ENCODE results near the gene CRB1. TPM values are rescaled to one million over a fixed set of nuclear protein-coding genes. Genes with fewer than 3 reads are reported as not detected.

Gene CRB1
- total and polyA plus RNA-seq, 8 donors, result 0.09 to 0.31 (median 0.26) TPM

DNA sequence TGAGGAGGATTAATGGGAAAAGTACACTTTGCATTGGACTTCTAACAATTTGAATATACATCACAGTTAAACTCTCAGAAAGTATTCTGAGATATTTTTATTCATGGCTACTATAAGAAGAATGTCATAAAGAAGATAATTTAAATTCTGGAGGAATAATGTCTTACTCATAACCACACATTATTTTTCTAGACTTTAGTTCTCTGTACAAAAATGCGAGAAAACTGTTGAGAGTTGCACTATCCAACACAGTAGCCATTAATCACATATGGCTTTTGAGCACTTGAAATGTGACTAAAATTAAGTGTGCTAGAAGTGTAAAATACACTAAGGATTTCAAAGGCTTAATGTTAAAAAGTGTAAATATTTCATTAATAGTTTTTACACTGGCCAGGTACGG, 53.8 kb downstream of the CRB1 start:
- Histone ChIP-seq H3K4me1 (no peaks in the 10 kb centered on the region), H3K4me3 (no peak overlapping the region), H3K36me3 (no peaks in the 10 kb centered on the region), H3K9me3 (no peaks in the 10 kb centered on the region), H3K27me3 (no peaks in the 10 kb centered on the region), H3K27ac (no peak overlapping the region)
- no peak for ATAC-seq
- DNase-seq, result no peak
- TF ChIP-seq, protein P1, sequence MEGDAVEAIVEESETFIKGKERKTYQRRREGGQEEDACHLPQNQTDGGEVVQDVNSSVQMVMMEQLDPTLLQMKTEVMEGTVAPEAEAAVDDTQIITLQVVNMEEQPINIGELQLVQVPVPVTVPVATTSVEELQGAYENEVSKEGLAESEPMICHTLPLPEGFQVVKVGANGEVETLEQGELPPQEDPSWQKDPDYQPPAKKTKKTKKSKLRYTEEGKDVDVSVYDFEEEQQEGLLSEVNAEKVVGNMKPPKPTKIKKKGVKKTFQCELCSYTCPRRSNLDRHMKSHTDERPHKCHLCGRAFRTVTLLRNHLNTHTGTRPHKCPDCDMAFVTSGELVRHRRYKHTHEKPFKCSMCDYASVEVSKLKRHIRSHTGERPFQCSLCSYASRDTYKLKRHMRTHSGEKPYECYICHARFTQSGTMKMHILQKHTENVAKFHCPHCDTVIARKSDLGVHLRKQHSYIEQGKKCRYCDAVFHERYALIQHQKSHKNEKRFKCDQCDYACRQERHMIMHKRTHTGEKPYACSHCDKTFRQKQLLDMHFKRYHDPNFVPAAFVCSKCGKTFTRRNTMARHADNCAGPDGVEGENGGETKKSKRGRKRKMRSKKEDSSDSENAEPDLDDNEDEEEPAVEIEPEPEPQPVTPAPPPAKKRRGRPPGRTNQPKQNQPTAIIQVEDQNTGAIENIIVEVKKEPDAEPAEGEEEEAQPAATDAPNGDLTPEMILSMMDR (IDR thresholded peaks at IDR 0.05), result no peak
- intact Hi-C loops (cut with DNase I), result no loop called here

DNA sequence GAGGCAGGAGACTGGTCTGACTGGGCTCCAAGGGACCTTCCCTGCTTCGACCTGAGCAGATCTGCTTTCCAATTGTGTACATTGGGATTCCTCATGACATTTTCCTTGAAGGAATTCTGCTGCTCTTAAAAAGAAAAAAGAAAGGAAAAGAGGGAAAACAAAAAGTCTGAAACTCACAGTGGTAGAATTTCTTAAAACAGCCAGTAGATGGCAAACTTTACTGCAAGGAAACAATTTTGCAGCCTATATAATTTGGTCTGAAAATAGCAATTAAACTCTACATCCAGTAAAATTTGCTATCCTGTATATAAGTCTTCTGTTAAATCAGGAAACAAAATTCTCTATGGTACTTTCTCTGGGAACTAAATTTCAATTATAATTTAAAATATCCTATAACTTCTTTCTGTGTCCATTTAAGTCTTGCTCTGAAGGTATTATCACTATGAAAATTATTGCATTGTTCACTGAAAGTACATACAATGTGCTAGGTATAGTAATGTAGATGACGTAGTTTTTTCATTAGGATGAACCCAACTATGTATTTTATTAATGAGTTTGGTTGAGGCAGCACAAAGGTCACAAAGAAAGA, 59.8 kb downstream of the CRB1 start:
- TF ChIP-seq, protein P1 (IDR thresholded peaks at IDR 0.05), result peak in 1 of 2 donors; percentile 46
- intact Hi-C loops (cut with DNase I), result no loop called here
- Histone ChIP-seq H3K36me3 (no peaks in the 10 kb centered on the region), H3K9me3 (no peaks in the 10 kb centered on the region), H3K4me1 (no peaks in the 10 kb centered on the region), H3K4me3 (no peak overlapping the region), H3K27ac (no peak overlapping the region), H3K27me3 (no peaks in the 10 kb centered on the region)
- ATAC-seq (no peak), DNase-seq (peak in 1 of 4 donors; percentile 8)

DNA sequence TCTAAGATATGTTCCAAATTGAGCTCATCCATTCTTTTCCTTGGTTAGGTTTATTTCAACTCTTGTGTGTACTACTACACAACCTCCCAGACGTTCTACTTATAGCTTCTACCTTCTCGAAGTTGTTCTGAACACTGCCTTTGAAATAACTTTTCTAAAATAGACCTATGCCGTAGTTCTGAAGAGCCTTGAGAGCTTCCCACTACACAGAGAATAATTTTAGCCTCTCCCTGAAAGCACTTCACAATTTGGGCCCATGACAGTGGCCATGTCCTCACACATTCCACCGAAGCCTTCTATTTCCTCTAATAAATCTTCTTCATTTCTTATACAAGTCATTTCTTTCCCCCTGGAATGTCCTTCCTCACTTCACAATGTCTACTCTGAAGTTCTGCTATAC, 62.2 kb downstream of the CRB1 start:
- H3K9me3 ChIP-seq, result no peaks in the 10 kb centered on the region
- intact Hi-C loops (cut with DNase I), result no loop called here
- no peaks in the 10 kb centered on the region for H3K4me1 ChIP-seq
- ATAC-seq (no peak), DNase-seq (no peak)
- TF ChIP-seq, protein P1 (IDR thresholded peaks at IDR 0.05), result no peak
- H3K27me3 ChIP-seq, result no peaks in the 10 kb centered on the region
- H3K36me3 ChIP-seq, result no peaks in the 10 kb centered on the region
- no peak overlapping the region for H3K27ac ChIP-seq
- H3K4me3 ChIP-seq, result no peak overlapping the region

DNA sequence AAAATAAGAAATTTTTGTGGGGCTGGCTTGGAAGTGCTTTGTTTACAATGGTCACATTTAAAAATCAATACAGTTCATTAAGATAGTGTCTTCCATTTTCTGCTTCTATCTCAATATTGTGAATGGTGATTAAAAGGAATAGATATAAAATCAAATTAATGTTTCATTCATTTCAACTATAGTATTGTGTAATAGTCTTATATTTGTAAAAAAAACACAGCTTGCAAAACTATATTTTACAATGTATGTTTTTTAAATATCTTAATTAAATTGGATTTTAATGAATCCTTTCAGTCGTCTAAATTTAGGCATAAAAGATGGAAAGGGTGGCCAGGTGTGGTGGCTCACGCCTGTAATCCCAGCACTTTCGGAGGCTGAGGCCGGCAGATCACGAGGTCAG, 63.5 kb downstream of the CRB1 start:
- Histone ChIP-seq H3K27ac (no peak overlapping the region), H3K27me3 (no peaks in the 10 kb centered on the region), H3K9me3 (no peaks in the 10 kb centered on the region), H3K36me3 (no peaks in the 10 kb centered on the region), H3K4me1 (no peaks in the 10 kb centered on the region), H3K4me3 (no peak overlapping the region)
- ATAC-seq (no peak), DNase-seq (no peak)
- TF ChIP-seq, protein P1 (IDR thresholded peaks at IDR 0.05), result no peak
- intact Hi-C loops (cut with DNase I), result no loop called here

DNA sequence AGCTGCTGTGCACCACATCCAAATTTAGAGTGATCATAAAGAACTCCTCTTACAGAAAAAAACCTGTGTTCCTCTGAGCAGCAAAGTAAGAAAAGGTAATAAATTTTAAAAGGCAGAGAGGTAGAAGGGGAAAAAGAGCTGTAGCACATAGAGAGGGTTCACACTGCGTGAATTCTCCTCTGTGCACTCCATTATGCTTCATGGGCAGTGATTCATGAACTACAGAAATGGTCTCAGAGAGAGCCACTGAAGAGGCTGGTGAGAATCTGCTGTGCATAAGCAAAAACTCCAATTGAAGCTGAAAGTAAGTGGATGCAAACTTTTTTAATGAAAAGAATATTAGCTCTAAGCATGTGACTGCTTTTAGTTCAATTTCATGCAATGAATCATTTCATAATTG, 65.0 kb downstream of the CRB1 start:
- H3K36me3 ChIP-seq, result no peaks in the 10 kb centered on the region
- intact Hi-C loops (cut with DNase I), result no loop called here
- TF ChIP-seq, protein P1 (IDR thresholded peaks at IDR 0.05), result no peak
- no peak for DNase-seq
- no peaks in the 10 kb centered on the region for H3K4me1 ChIP-seq
- H3K4me3 ChIP-seq, result no peak overlapping the region
- ATAC-seq, result no peak
- no peak overlapping the region for H3K27ac ChIP-seq
- no peaks in the 10 kb centered on the region for H3K9me3 ChIP-seq
- no peaks in the 10 kb centered on the region for H3K27me3 ChIP-seq

Measured in left lung (tissue), 10 donors.